IPS DF 6.9 (cell line): ENCODE data around the gene STXBP6.

Experiments used
- DNase-seq: peaks from one replicate; pipeline ENCODE4 v3.0.0-alpha.2; 2013; ENCODE audit warnings: low read depth, low spot score
- H3K27ac ChIP-seq: one replicate; pipeline ENCODE4 v1.5.1; 2013; ENCODE audit warnings: low read length, control low read depth
- H3K27me3 ChIP-seq: 2 replicates; pipeline ENCODE4 v1.6.1; 2013; ENCODE audit warnings: mild to moderate bottlenecking, low read length; ENCODE audit not compliant: control insufficient read depth, insufficient read depth
- H3K36me3 ChIP-seq: 2 replicates; pipeline ENCODE4 v1.6.1; 2013; ENCODE audit warnings: low read length; ENCODE audit not compliant: control insufficient read depth, insufficient read depth
- H3K4me1 ChIP-seq: 2 replicates; pipeline ENCODE4 v1.6.1; 2013; ENCODE audit warnings: low read length; ENCODE audit not compliant: control insufficient read depth, insufficient read depth
- H3K4me3 ChIP-seq: 2 replicates; pipeline ENCODE4 v1.5.1; 2013; ENCODE audit warnings: mild to moderate bottlenecking, low read length
- H3K9me3 ChIP-seq: 2 replicates; pipeline ENCODE4 v1.6.1; 2013; ENCODE audit warnings: low read length, inconsistent platforms; ENCODE audit not compliant: control insufficient read depth, insufficient read depth
- WGBS: extraction: QIAGEN DNeasy Blood & Tissue Kit; methylation state at CpG from one replicate; pipeline ENCODE4 v1.1.7; 2013; ENCODE audit warnings: mixed read lengths, missing lambda C conversion rate; ENCODE audit not compliant: insufficient read length, insufficient coverage; 5-methylcytosine and 5-hydroxymethylcytosine counted together

The STXBP6 gene

DNA sequence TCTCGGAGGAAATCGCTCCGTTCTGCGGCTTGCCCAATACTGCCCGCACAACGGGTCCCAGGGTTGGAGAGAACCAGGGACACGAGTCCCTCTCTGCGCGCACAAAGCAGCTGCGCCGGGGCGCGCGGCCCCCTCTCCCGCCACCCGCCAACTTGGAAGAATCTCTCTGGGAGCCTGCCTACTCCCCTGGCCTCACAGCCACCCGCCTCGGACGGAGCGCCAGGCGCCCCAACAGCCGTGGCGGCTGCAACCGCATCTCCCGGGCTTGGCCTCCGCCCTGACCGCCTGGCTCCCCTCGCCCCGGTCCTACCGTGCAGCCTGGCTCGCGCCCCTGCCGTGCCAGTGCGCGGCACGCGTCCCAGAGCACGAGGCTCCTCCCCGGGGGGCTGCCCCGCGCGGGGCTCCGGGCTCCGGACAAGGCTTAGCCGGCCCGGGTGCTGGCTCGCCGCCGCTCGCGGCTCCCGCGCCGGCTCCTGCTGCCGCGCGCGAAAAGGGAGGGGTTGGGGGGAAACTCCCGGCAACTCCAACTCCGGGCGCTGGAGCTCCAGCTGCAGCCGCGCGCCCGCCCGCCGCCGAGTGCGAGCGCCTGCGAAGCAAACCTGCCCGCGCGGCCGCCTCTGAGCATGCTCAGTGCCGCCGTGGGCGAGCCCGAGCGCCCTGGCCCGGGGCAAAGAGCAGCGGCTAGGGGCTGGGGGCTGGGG, at the start of gene STXBP6:
Gene STXBP6 (minus strand): TSS at position 580 of the 701 bp plus-strand sequence. CDS start 75,329 bp downstream, outside the sequence.
- no peaks in the 10 kb centered on the region; the same call in 1 of the 2 replicates for H3K36me3 ChIP-seq
- H3K4me3 ChIP-seq: peak within 1 kb of the TSS; percentile 54
- H3K27me3 ChIP-seq: peaks cover 26% of the 10 kb centered on the region
- WGBS: no CpG with 5 or more reads among the region's 82 CpGs
- peaks cover 3% of the 10 kb centered on the region; the same call in 1 of the 2 replicates for H3K4me1 ChIP-seq
- H3K27ac ChIP-seq: no peak within 1 kb of the TSS
- no peak for DNase-seq
- no peaks in the 10 kb centered on the region for H3K9me3 ChIP-seq

DNA sequence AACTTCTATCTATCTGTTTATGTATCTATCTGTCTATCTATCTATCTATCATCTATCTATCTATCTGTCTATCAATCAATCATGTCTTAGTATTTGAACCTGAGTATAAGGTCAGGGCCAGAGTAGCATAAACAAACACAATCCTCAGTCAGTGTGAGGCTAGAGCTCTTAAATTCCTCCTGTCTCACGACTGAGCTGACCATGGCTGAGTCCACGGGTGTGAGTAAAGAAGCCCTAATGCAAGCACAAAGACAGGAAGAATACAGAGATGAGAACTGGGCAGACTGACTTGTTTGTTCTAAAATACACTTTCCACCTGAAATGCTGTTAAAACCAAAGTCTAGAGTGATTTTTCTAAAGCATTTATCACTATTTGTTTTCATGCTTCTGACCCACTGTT, 47.2 kb upstream of the STXBP6 start:
- H3K4me3 ChIP-seq: no peak overlapping the region
- no peaks in the 10 kb centered on the region for H3K9me3 ChIP-seq
- H3K4me1 ChIP-seq: 0 out of 2 replicates have a peak, but pooled peaks cover 2% of the 10 kb centered on the region
- no peaks in the 10 kb centered on the region for H3K27me3 ChIP-seq
- DNase-seq: no peak
- no peaks in the 10 kb centered on the region for H3K36me3 ChIP-seq
- WGBS: no CpG with 5 or more reads among the region's 2 CpGs
- H3K27ac ChIP-seq: no peak overlapping the region

GRCh38 chr14:25095736-25096437, 45.9 kb upstream of the STXBP6 start:
- Histone ChIP-seq H3K27me3 (no peaks in the 10 kb centered on the region), H3K4me3 (no peak overlapping the region), H3K27ac (no peak overlapping the region), H3K36me3 (no peaks in the 10 kb centered on the region), H3K9me3 (no peaks in the 10 kb centered on the region), H3K4me1 (0 out of 2 replicates have a peak, but pooled peaks cover 2% of the 10 kb centered on the region)
- WGBS: no CpG with 5 or more reads among the region's 5 CpGs
- DNase-seq: no peak

- DNase-seq: no peak
- Histone ChIP-seq H3K36me3 (no peaks in the 10 kb centered on the region), H3K4me3 (no peak overlapping the region), H3K27ac (no peak overlapping the region), H3K27me3 (no peaks in the 10 kb centered on the region), H3K9me3 (no peaks in the 10 kb centered on the region), H3K4me1 (0 out of 2 replicates have a peak, but pooled peaks cover 2% of the 10 kb centered on the region)
- WGBS: no CpG with 5 or more reads among the region's 9 CpGs
Measured at GRCh38 chr14:25094171-25094907, 44.4 kb upstream of the STXBP6 start.

DNA sequence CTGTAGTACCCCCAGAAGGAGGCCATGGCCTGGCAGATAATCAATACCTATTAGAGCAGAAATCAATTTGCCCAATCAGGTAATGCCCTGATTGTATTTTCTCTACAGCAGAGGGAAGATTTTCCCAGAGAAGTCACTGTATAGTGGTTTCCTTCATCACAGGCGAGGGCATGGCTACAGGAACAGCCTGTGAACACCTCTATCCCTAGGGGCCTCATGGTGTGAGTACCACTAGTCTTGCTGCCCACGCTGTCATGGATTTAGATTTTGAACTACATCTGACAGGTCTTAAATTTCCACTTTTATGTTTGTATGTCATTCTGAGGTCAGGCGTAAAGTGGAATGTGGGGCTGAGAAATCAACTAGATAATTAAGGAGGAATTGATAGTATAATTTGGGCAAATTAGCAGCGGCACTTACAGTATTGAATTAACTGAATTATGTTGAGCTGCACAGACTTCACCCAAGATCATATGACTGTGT, 42.4 kb upstream of the STXBP6 start:
- WGBS: 100% methylated on average over 1 of the region's 4 CpGs
- no peaks in the 10 kb centered on the region for H3K27me3 ChIP-seq
- no peak overlapping the region for H3K4me3 ChIP-seq
- H3K4me1 ChIP-seq: 0 out of 2 replicates have a peak, but pooled peaks cover 2% of the 10 kb centered on the region
- H3K27ac ChIP-seq: no peak overlapping the region
- no peaks in the 10 kb centered on the region for H3K9me3 ChIP-seq
- no peaks in the 10 kb centered on the region for H3K36me3 ChIP-seq
- no peak for DNase-seq

DNA sequence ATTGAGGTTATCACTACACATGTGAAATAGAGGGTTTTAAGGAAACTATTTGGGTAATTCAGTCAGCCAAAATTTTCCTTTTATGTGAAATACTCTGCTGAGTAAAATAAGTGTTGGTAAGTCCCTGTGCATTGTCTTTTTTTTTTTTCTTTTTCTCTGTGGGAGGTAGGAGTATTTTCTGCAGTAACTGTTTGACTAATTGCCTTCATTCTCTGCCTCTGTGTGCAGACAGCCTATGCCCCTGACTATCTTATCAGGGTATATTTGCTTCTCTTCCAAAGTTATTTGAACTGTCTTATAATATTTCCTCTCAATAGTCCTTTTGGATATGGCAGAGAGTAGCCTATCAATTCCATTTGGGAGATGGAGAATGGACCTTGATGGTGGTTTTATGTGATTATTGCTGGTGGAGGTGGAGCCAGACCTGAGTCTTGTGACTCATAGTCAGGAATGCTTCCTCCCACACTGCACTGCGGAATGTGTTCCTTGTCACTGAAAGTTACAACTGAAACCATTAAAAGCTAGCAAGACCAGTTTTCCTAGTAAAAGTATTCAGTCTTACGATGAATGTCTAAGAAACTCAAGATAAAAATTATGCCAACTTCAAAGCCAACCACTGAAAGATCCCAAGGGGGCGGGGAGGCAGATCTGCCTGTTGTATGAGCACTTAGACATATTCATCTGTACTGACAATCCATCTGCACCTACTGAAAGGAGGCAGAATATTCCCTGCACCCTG, 40.9 kb upstream of the STXBP6 start:
- no CpG with 5 or more reads among the region's 3 CpGs for WGBS
- Histone ChIP-seq H3K27ac (no peak overlapping the region), H3K4me1 (0 out of 2 replicates have a peak, but pooled peaks cover 2% of the 10 kb centered on the region), H3K4me3 (no peak overlapping the region), H3K9me3 (no peaks in the 10 kb centered on the region), H3K36me3 (no peaks in the 10 kb centered on the region), H3K27me3 (no peaks in the 10 kb centered on the region)
- no peak for DNase-seq

GRCh38 chr14:25090256-25090655, 40.3 kb upstream of the STXBP6 start:
- H3K27ac ChIP-seq: no peak overlapping the region
- WGBS: no CpG with 5 or more reads among the region's 2 CpGs
- no peaks in the 10 kb centered on the region for H3K9me3 ChIP-seq
- 0 out of 2 replicates have a peak, but pooled peaks cover 2% of the 10 kb centered on the region for H3K4me1 ChIP-seq
- no peaks in the 10 kb centered on the region for H3K27me3 ChIP-seq
- H3K4me3 ChIP-seq: no peak overlapping the region
- H3K36me3 ChIP-seq: no peaks in the 10 kb centered on the region
- DNase-seq: no peak

DNA sequence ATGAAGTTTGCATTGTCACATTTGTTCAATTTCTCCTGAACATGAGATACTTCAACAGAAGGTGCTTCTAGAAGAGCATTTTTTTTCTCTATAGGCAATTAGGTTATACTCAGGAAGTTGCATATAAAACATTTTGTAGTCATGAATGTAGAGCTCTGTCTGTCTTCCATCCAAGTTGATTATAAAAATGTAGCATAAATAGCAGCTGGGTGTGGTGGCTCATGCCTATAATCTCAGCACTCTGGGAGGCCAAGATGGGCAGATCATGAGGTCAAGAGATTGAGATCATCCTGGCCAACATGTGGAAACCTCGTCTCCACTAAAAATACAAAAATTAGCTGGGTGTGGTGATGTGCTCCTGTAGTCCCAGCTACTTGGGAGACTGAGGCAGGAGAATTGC, 39.5 kb upstream of the STXBP6 start:
- no CpG with 5 or more reads among the region's 1 CpG for WGBS
- no peak for DNase-seq
- no peaks in the 10 kb centered on the region for H3K27me3 ChIP-seq

DNA sequence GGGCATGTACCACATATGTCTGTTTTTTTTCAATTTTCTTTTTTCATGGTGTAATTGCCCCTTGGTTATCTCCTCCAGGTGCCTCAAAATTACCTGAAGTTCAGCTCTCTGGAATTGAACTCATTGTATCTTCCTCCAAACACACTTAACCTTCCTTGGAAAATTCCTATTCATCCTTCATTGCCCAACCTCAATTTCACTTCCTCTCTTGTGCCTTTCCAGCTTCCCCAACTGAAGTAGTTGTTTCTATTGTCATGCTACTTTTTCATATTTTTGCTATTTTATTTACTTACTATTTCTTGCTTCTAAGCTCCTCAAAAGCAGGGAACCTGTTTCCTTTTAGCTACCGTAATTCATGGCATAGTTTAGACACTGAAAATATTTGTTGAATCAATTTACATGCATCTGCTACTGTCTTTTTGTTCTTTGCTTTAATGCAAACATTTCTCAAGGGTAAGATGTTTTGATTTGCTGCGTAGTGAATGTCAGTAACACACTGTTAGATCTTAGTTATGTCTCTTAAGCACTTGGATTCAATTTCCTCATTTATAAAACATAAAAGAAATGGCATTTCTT, 37.0 kb upstream of the STXBP6 start:
- no CpG with 5 or more reads among the region's 2 CpGs for WGBS
- no peaks in the 10 kb centered on the region for H3K9me3 ChIP-seq
- no peak for DNase-seq
- no peaks in the 10 kb centered on the region for H3K36me3 ChIP-seq
- no peaks in the 10 kb centered on the region for H3K4me1 ChIP-seq
- no peak overlapping the region for H3K27ac ChIP-seq
- no peaks in the 10 kb centered on the region for H3K27me3 ChIP-seq
- H3K4me3 ChIP-seq: no peak overlapping the region

More for the DNA sequence above, 39.5 kb upstream of the STXBP6 start:
- no peak overlapping the region for H3K4me3 ChIP-seq
- 0 out of 2 replicates have a peak, but pooled peaks cover 2% of the 10 kb centered on the region for H3K4me1 ChIP-seq
- no peak overlapping the region for H3K27ac ChIP-seq
- no peaks in the 10 kb centered on the region for H3K36me3 ChIP-seq
- no peaks in the 10 kb centered on the region for H3K9me3 ChIP-seq
